ENCODE results near the gene UST.

GRCh38 chr6:148723484-148723883 lies 23.3 kb upstream of the UST start:
- TF ChIP-seq POLR2AphosphoS5 (IDR thresholded peaks at IDR 0.05; ENCODE audit: low read depth, low read length) = no peak
- TF ChIP-seq ZNF274 (IDR thresholded peaks at IDR 0.05; ENCODE audit: borderline replicate concordance, extremely low read depth, low read length) = no peak
- TF ChIP-seq, protein P1, sequence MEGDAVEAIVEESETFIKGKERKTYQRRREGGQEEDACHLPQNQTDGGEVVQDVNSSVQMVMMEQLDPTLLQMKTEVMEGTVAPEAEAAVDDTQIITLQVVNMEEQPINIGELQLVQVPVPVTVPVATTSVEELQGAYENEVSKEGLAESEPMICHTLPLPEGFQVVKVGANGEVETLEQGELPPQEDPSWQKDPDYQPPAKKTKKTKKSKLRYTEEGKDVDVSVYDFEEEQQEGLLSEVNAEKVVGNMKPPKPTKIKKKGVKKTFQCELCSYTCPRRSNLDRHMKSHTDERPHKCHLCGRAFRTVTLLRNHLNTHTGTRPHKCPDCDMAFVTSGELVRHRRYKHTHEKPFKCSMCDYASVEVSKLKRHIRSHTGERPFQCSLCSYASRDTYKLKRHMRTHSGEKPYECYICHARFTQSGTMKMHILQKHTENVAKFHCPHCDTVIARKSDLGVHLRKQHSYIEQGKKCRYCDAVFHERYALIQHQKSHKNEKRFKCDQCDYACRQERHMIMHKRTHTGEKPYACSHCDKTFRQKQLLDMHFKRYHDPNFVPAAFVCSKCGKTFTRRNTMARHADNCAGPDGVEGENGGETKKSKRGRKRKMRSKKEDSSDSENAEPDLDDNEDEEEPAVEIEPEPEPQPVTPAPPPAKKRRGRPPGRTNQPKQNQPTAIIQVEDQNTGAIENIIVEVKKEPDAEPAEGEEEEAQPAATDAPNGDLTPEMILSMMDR (IDR thresholded peaks at IDR 0.05; ENCODE audit: control extremely low read depth in 1 of 3, insufficient read depth in 1 of 3, low read depth in 1 of 3, low read length in 3 of 3) = no peak
- TF ChIP-seq GABPA (IDR thresholded peaks at IDR 0.05; ENCODE audit: borderline replicate concordance, insufficient read depth, low read length) = no peak
- TF ChIP-seq POLR2A (IDR thresholded peaks at IDR 0.05; ENCODE audit: control extremely low read depth in 1 of 2, low read depth in 2 of 2, low read length in 2 of 2) = no peak
- no peak for TF ChIP-seq EP300 (IDR thresholded peaks at IDR 0.05; ENCODE audit: borderline replicate concordance in 1 of 2, low read depth in 2 of 2, low read length in 2 of 2)
- TF ChIP-seq SIN3A (conservative IDR thresholded peaks at IDR 0.05 in 1 of 2, IDR thresholded peaks at IDR 0.05 in 1 of 2; ENCODE audit: low read depth in 1 of 2, low read length in 2 of 2) = no peak
- TF ChIP-seq TAF1 (IDR thresholded peaks at IDR 0.05; ENCODE audit: low read depth, low read length) = no peak
- TF ChIP-seq, protein P2, sequence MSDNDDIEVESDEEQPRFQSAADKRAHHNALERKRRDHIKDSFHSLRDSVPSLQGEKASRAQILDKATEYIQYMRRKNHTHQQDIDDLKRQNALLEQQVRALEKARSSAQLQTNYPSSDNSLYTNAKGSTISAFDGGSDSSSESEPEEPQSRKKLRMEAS (IDR thresholded peaks at IDR 0.05) = no peak
- TF ChIP-seq CEBPB (IDR thresholded peaks at IDR 0.05; ENCODE audit: low read depth, low read length) = no peak

Measured in H1 (cell line).